ENCODE measurements around the gene GRIK4. TPM values are rescaled to one million over a fixed set of nuclear protein-coding genes. Genes with fewer than 3 reads are reported as not detected.

GRIK4 gene
- total and polyA plus RNA-seq, 9 of the 15 experiments (the other 6 are each of a cell fraction or from before 2014, with no cell fraction given): not detected

DNA sequence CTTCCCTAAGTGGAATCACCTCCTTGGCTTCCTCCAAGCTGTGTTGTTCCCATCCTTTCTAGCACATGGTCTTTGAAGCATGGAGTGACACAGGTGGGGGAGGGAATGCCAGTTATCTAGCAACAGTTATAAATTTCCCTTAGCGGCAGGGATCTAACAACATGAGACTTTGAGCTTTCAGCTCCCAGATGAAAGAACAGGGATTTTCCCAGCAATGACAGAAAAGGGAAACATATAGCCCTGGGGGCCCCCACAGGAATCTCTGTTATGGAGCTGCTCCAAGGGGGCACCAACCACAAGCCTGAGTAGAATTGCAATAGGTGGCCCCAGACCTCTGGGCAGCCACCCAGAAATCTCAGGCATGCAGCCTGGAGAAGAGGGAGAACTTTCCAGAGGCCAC, 163.0 kb downstream of the GRIK4 start (continued):
- TF ChIP-seq CHD7 (IDR thresholded peaks at IDR 0.05; ENCODE audit: low read depth, low read length) (no peak), TAF15 (IDR thresholded peaks at IDR 0.05; ENCODE audit: low read depth, low read length) (no peak), NRF1 (conservative IDR thresholded peaks at IDR 0.05 in 1 of 2, IDR thresholded peaks at IDR 0.05 in 1 of 2) (no peak), U2AF1 (optimal IDR thresholded peaks at IDR 0.05; ENCODE audit: low read depth, low read length) (no peak), ILK (tag; IDR thresholded peaks at IDR 0.05; ENCODE audit: borderline replicate concordance, low read depth) (no peak), SOX6 (IDR thresholded peaks at IDR 0.05) (no peak), ILF3 (IDR thresholded peaks at IDR 0.05; ENCODE audit: borderline replicate concordance) (no peak)
- TF ChIP-seq, protein P1, sequence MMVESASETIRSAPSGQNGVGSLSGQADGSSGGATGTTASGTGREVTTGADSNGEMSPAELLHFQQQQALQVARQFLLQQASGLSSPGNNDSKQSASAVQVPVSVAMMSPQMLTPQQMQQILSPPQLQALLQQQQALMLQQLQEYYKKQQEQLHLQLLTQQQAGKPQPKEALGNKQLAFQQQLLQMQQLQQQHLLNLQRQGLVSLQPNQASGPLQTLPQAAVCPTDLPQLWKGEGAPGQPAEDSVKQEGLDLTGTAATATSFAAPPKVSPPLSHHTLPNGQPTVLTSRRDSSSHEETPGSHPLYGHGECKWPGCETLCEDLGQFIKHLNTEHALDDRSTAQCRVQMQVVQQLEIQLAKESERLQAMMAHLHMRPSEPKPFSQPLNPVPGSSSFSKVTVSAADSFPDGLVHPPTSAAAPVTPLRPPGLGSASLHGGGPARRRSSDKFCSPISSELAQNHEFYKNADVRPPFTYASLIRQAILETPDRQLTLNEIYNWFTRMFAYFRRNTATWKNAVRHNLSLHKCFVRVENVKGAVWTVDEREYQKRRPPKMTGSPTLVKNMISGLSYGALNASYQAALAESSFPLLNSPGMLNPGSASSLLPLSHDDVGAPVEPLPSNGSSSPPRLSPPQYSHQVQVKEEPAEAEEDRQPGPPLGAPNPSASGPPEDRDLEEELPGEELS (CRISPR knock-in tag; IDR thresholded peaks at IDR 0.05; ENCODE audit: borderline replicate concordance): no peak
- TF ChIP-seq, protein P2, sequence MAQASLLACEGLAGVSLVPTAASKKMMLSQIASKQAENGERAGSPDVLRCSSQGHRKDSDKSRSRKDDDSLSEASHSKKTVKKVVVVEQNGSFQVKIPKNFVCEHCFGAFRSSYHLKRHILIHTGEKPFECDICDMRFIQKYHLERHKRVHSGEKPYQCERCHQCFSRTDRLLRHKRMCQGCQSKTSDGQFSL (CRISPR knock-in tag; IDR thresholded peaks at IDR 0.05): no peak
- TF ChIP-seq, protein P2 (tag; IDR thresholded peaks at IDR 0.05): no peak
- TF ChIP-seq, protein P3, sequence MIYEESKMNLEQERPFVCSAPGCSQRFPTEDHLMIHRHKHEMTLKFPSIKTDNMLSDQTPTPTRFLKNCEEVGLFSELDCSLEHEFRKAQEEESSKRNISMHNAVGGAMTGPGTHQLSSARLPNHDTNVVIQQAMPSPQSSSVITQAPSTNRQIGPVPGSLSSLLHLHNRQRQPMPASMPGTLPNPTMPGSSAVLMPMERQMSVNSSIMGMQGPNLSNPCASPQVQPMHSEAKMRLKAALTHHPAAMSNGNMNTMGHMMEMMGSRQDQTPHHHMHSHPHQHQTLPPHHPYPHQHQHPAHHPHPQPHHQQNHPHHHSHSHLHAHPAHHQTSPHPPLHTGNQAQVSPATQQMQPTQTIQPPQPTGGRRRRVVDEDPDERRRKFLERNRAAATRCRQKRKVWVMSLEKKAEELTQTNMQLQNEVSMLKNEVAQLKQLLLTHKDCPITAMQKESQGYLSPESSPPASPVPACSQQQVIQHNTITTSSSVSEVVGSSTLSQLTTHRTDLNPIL (CRISPR knock-in tag; IDR thresholded peaks at IDR 0.05): no peak

Data from K562 (cell line).